ENCODE measurements around the gene PTH2.

The PTH2 gene

GRCh38 chr19:49442354-49442753, 19.1 kb upstream of the PTH2 start:
- DNase-seq (ENCODE audit: low spot score) = no peak
- in situ Hi-C loops (cut with MboI; ENCODE audit: low pct_unique_long_range_greater_than_20kb, low sequenced_read_pairs, unreplicated experiment) = no loop called here
- TF ChIP-seq CTCF (IDR thresholded peaks at IDR 0.05; ENCODE audit: extremely low read depth, insufficient read depth, missing control alignments) = no peak

- in situ Hi-C loops (cut with MboI; ENCODE audit: low pct_unique_long_range_greater_than_20kb, low sequenced_read_pairs, unreplicated experiment) = no loop called here
- no peak for TF ChIP-seq CTCF (IDR thresholded peaks at IDR 0.05; ENCODE audit: extremely low read depth, insufficient read depth, missing control alignments)
- DNase-seq (ENCODE audit: low spot score) = no peak
Measured at GRCh38 chr19:49441960-49442350, 18.7 kb upstream of the PTH2 start.

GRCh38 chr19:49441210-49441959, 18.1 kb upstream of the PTH2 start, which contains the start of gene SLC17A7:
TSS of gene SLC17A7 (minus strand) at chr19:49441527. CDS start at chr19:49441379, 148 bp downstream.
- TF ChIP-seq CTCF (IDR thresholded peaks at IDR 0.05; ENCODE audit: extremely low read depth, insufficient read depth, missing control alignments) = no peak
- DNase-seq (ENCODE audit: low spot score) = peak; percentile 89

GRCh38 chr19:49440439-49441209, 17.4 kb upstream of the PTH2 start:
- no peak for TF ChIP-seq CTCF (IDR thresholded peaks at IDR 0.05; ENCODE audit: extremely low read depth, insufficient read depth, missing control alignments)
- in situ Hi-C loops (cut with MboI; ENCODE audit: low pct_unique_long_range_greater_than_20kb, low sequenced_read_pairs, unreplicated experiment) = no loop called here
- DNase-seq (ENCODE audit: low spot score) = no peak

More at GRCh38 chr19:49441210-49441959, 18.1 kb upstream of the PTH2 start, which contains the start of gene SLC17A7:
- in situ Hi-C loops (cut with MboI; ENCODE audit: low pct_unique_long_range_greater_than_20kb, low sequenced_read_pairs, unreplicated experiment) = no loop called here

GRCh38 chr19:49439836-49440235, 16.6 kb upstream of the PTH2 start:
- no peak for DNase-seq (ENCODE audit: low spot score)
- no peak for TF ChIP-seq CTCF (IDR thresholded peaks at IDR 0.05; ENCODE audit: extremely low read depth, insufficient read depth, missing control alignments)
- in situ Hi-C loops (cut with MboI; ENCODE audit: low pct_unique_long_range_greater_than_20kb, low sequenced_read_pairs, unreplicated experiment) = loop anchor here (5.0 kb wide), 1 partner anchor 48 kb away; no protein-coding TSS in a partner anchor

GRCh38 chr19:49438261-49438660, 15.0 kb upstream of the PTH2 start:
- TF ChIP-seq CTCF (IDR thresholded peaks at IDR 0.05; ENCODE audit: extremely low read depth, insufficient read depth, missing control alignments) = no peak
- in situ Hi-C loops (cut with MboI; ENCODE audit: low pct_unique_long_range_greater_than_20kb, low sequenced_read_pairs, unreplicated experiment) = loop anchor here (5.0 kb wide), 1 partner anchor 46 kb away; no protein-coding TSS in a partner anchor

More at GRCh38 chr19:49438261-49438660, 15.0 kb upstream of the PTH2 start:
- no peak for DNase-seq (ENCODE audit: low spot score)

All from GM13977 (cell line).